Uterus (tissue), 4 donors: ENCODE data around the gene E2F6. TPM values are rescaled to one million over a fixed set of nuclear protein-coding genes. Genes with fewer than 3 reads are reported as not detected.

Experiments used
- DNase-seq, 2 donors: peaks; one replicate each; pipeline ENCODE4 v3.0.0-alpha.2; 2019 to 2020
- H3K27ac ChIP-seq, 2 donors: fragments of 200-600 bp; sonication (generic); 1 replicate in 1 of 2; 2 replicates in 1 of 2; pipeline ENCODE4 v1.5.1; 2016 to 2018
- H3K27me3 ChIP-seq, 2 donors: fragments of 200-600 bp; sonication (generic); one replicate each; pipeline ENCODE4 v1.5.1; 2018 to 2019; ENCODE audit warnings: control low read depth in 1 of 2
- H3K36me3 ChIP-seq, 2 donors: fragments of 200-600 bp; sonication (generic); one replicate each; pipeline ENCODE4 v1.5.1; 2019; ENCODE audit warnings: control low read depth in 1 of 2
- H3K4me1 ChIP-seq, 2 donors: fragments of 200-600 bp; sonication (generic); one replicate each; pipeline ENCODE4 v1.5.1; 2018 to 2019; ENCODE audit warnings: control low read depth in 1 of 2
- H3K4me3 ChIP-seq, 2 donors: fragments of 200-600 bp; sonication (generic); 1 replicate in 1 of 2; 2 replicates in 1 of 2; pipeline ENCODE4 v1.5.1; 2018 to 2019; ENCODE audit warnings: mild to moderate bottlenecking in 1 of 2
- H3K9me3 ChIP-seq, 2 donors: fragments of 200-600 bp; sonication (generic); one replicate each; pipeline ENCODE4 v1.5.1; 2019; ENCODE audit warnings: control low read depth in 1 of 2
- CTCF ChIP-seq, 4 experiments: fragments of 200-600 bp in 2 of 4; fragments of 450-650 bp in 2 of 4; sonication (generic) in 2 of 4; IDR thresholded peaks; one replicate each; pipeline ENCODE4 v1.5.1; 2016 to 2019; ENCODE audit warnings: antibody characterized with exemption in 4 of 4, mild to moderate bottlenecking in 2 of 4, moderate library complexity in 1 of 4
- POLR2A ChIP-seq, 2 donors: fragments of 450-650 bp; IDR thresholded peaks; one replicate each; pipeline ENCODE4 v1.6.1; 2016; ENCODE audit warnings: antibody characterized with exemption in 2 of 2, mild to moderate bottlenecking in 1 of 2, moderate library complexity in 1 of 2
- intact Hi-C: fragments of 100-400 bp; cut with DNase I; formaldehyde crosslinking; loops from one replicate; pipeline ENCODE4 v1.15.1; 2023; ENCODE audit warnings: low total_unique reads
- total RNA-seq, 4 donors: library from RNA; depleted of rRNA in 3 of 4; stranded (reverse); fragments of >200 nt in 3 of 4; gene quantifications; one replicate each; pipeline versions ENCODE4 v1.1.0 to v1.2.4, GENCODE V29; 2014 to 2023
- donor health status: DM: yes; HTN: yes; CAD: no.

Gene E2F6
- total RNA-seq = 10 to 100 TPM; 10.2 to 25.0 (median 20.7) TPM

- Histone ChIP-seq H3K9me3 (no peaks in the 10 kb centered on the region), H3K4me1 (peaks cover 6 to 7% of the 10 kb centered on the region in 2 donors), H3K27me3 (no peaks in the 10 kb centered on the region), H3K4me3 (peak within 1 kb of the TSS; percentile 55 to 93), H3K27ac (peak within 1 kb of the TSS; percentile 91 to 97), H3K36me3 (no peaks in the 10 kb centered on the region)
- TF ChIP-seq CTCF (IDR thresholded peaks at IDR 0.05) (peak in 3 of 4 experiments; percentile 8 to 70 (median 27)), POLR2A (IDR thresholded peaks at IDR 0.05) (peak; percentile 66 to 95)
- intact Hi-C loops = no loop called here
- peak; percentile 92 to 95 for DNase-seq
Measured at GRCh38 chr2:11465485-11466306, at the start of gene E2F6. E2F6 (minus strand) TSS chr2:11466161; CDS start chr2:11465879, 282 bp downstream.

- TF ChIP-seq POLR2A (IDR thresholded peaks at IDR 0.05) = no peak
- TF ChIP-seq CTCF (IDR thresholded peaks at IDR 0.05) = no peak
- no peaks in the 10 kb centered on the region for H3K27me3 ChIP-seq
- H3K27ac ChIP-seq = peak overlapping the region; percentile 82 to 89
- no peaks in the 10 kb centered on the region for H3K9me3 ChIP-seq
- peak in 1 of 2 donors; percentile 21 for DNase-seq
- intact Hi-C loops = no loop called here
- H3K4me3 ChIP-seq = no peak overlapping the region
- peaks cover 0 to 4% of the 10 kb centered on the region in 2 donors for H3K4me1 ChIP-seq
- no peaks in the 10 kb centered on the region for H3K36me3 ChIP-seq
Measured at GRCh38 chr2:11515490-11515981, 49.6 kb upstream of the E2F6 start.

- peak overlapping the region; percentile 82 to 89 for H3K27ac ChIP-seq
- peaks cover 0 to 4% of the 10 kb centered on the region in 2 donors for H3K4me1 ChIP-seq
- H3K27me3 ChIP-seq = no peaks in the 10 kb centered on the region
- H3K9me3 ChIP-seq = no peaks in the 10 kb centered on the region
- no peaks in the 10 kb centered on the region for H3K36me3 ChIP-seq
- no peak for DNase-seq
- intact Hi-C loops = no loop called here
- no peak overlapping the region for H3K4me3 ChIP-seq
- no peak for TF ChIP-seq CTCF (IDR thresholded peaks at IDR 0.05)
- TF ChIP-seq POLR2A (IDR thresholded peaks at IDR 0.05) = no peak
Measured at GRCh38 chr2:11514904-11515303, 48.9 kb upstream of the E2F6 start.

GRCh38 chr2:11514081-11514730 is 48.2 kb upstream of the E2F6 start:
- H3K4me3 ChIP-seq = no peak overlapping the region
- peak overlapping the region; percentile 82 to 89 for H3K27ac ChIP-seq
- DNase-seq = no peak
- H3K4me1 ChIP-seq = peaks cover 0 to 4% of the 10 kb centered on the region in 2 donors
- no peaks in the 10 kb centered on the region for H3K27me3 ChIP-seq
- H3K36me3 ChIP-seq = no peaks in the 10 kb centered on the region
- no peaks in the 10 kb centered on the region for H3K9me3 ChIP-seq
- TF ChIP-seq POLR2A (IDR thresholded peaks at IDR 0.05) (no peak), CTCF (IDR thresholded peaks at IDR 0.05) (no peak)
- intact Hi-C loops = no loop called here

GRCh38 chr2:11513319-11513718 is 47.4 kb upstream of the E2F6 start:
- intact Hi-C loops = no loop called here

More at GRCh38 chr2:11513319-11513718, 47.4 kb upstream of the E2F6 start:
- no peaks in the 10 kb centered on the region for H3K27me3 ChIP-seq
- no peaks in the 10 kb centered on the region for H3K36me3 ChIP-seq
- H3K4me1 ChIP-seq = peaks cover 2 to 4% of the 10 kb centered on the region in 2 donors
- H3K9me3 ChIP-seq = no peaks in the 10 kb centered on the region
- no peak overlapping the region for H3K4me3 ChIP-seq
- TF ChIP-seq POLR2A (IDR thresholded peaks at IDR 0.05) (no peak), CTCF (IDR thresholded peaks at IDR 0.05) (no peak)
- no peak for DNase-seq
- peak overlapping the region; percentile 82 to 89 for H3K27ac ChIP-seq
